Neural cell (in vitro differentiated cells): Measurements from ENCODE around the gene TSR1. TPM values are rescaled to one million over a fixed set of nuclear protein-coding genes. Genes with fewer than 3 reads are reported as not detected.
A peak's percentile ranks its signal among the peaks of the same experiment; 100 is the strongest.

Source experiments
- H2AFZ ChIP-seq: fragments of 200-600, 300-800 bp; sonication (generic), shearing (Covaris generic); 2 replicates; pipeline ENCODE4 v1.6.0; 2014; ENCODE audit warnings: low read depth, mild to moderate bottlenecking, antibody characterized with exemption, low read length, moderate library complexity
- H3F3A ChIP-seq: fragments of 200-600 bp; shearing (Covaris generic); 2 replicates; pipeline ENCODE4 v1.6.1; 2016; ENCODE audit warnings: mild to moderate bottlenecking, moderate library complexity, mixed read lengths, antibody characterized with exemption, low read length; ENCODE audit not compliant: insufficient read depth, poor library complexity, severe bottlenecking
- H3K27ac ChIP-seq: fragments of 200-600, 300-800 bp; sonication (generic), shearing (Covaris generic); 2 replicates; pipeline ENCODE4 v1.5.1; 2014; ENCODE audit warnings: mild to moderate bottlenecking, low read length, moderate library complexity
- H3K27me3 ChIP-seq: fragments of 300-800, 200-600 bp; sonication (generic), shearing (Covaris generic); 2 replicates; pipeline ENCODE4 v1.6.0; 2014; ENCODE audit warnings: mild to moderate bottlenecking, low read depth, low read length, moderate library complexity; ENCODE audit not compliant: insufficient read depth
- H3K36me3 ChIP-seq: fragments of 300-800, 200-600 bp; sonication (generic), shearing (Covaris generic); 2 replicates; pipeline ENCODE4 v1.5.1; 2014; ENCODE audit warnings: mild to moderate bottlenecking, antibody characterized with exemption, low read length, moderate library complexity; ENCODE audit not compliant: insufficient read depth
- H3K4me2 ChIP-seq: fragments of 300-800, 200-600 bp; sonication (generic), shearing (Covaris generic); 2 replicates; pipeline ENCODE4 v1.6.0; 2014; ENCODE audit warnings: mild to moderate bottlenecking, low read length
- H3K4me3 ChIP-seq: fragments of 300-800, 200-600 bp; sonication (generic), shearing (Covaris generic); 2 replicates; pipeline ENCODE4 v1.5.1; 2014; ENCODE audit warnings: mild to moderate bottlenecking, low read length, moderate library complexity
- H3K79me2 ChIP-seq: fragments of 200-600 bp; shearing (Covaris generic); replicated peaks from 2 replicates; pipeline ENCODE4 v1.6.0; 2014; ENCODE audit warnings: mild to moderate bottlenecking, low read length, moderate library complexity; ENCODE audit not compliant: insufficient read depth
- H3K9ac ChIP-seq: fragments of 300-800, 200-600 bp; sonication (generic), shearing (Covaris generic); 2 replicates; pipeline ENCODE4 v1.6.1; 2016; ENCODE audit warnings: mild to moderate bottlenecking, low read length, mixed read lengths
- H3K9me2 ChIP-seq: fragments of 200-600 bp; shearing (Covaris generic); 2 replicates; pipeline ENCODE4 v1.6.1; 2016; ENCODE audit warnings: mild to moderate bottlenecking, low read length, mixed read lengths; ENCODE audit not compliant: insufficient read depth
- H3K9me3 ChIP-seq: fragments of 200-600, 300-800 bp; sonication (generic), shearing (Covaris generic); 2 replicates; pipeline ENCODE4 v1.6.1; 2016; ENCODE audit warnings: mild to moderate bottlenecking, mixed run types, low read length, moderate library complexity, mixed read lengths
- H4K20me1 ChIP-seq: fragments of 200-600 bp; shearing (Covaris generic); 2 replicates; pipeline ENCODE4 v1.6.1; 2016; ENCODE audit warnings: mild to moderate bottlenecking, mixed run types; ENCODE audit not compliant: insufficient read depth
- CTCF ChIP-seq: fragments of 450-650 bp; IDR thresholded peaks from 2 replicates; pipeline ENCODE4 v1.5.1; 2014; ENCODE audit warnings: antibody characterized with exemption, mild to moderate bottlenecking, moderate library complexity; ENCODE audit not compliant: poor library complexity, severe bottlenecking
- EP300 ChIP-seq: fragments of 450-650 bp; conservative IDR thresholded peaks from 2 replicates; pipeline ENCODE4 v1.6.1; 2014; ENCODE audit warnings: antibody characterized with exemption, mild to moderate bottlenecking, moderate library complexity; ENCODE audit not compliant: poor library complexity, severe bottlenecking
- EZH2 ChIP-seq: fragments of 200-600, 300-800 bp; shearing (Covaris generic), sonication (generic); IDR thresholded peaks from 2 replicates; pipeline ENCODE4 v1.6.1; 2014; ENCODE audit warnings: antibody characterized with exemption, low read length, borderline replicate concordance, mild to moderate bottlenecking; ENCODE audit not compliant: insufficient read depth, poor library complexity, severe bottlenecking
- MXI1 ChIP-seq: fragments of 450-650 bp; conservative IDR thresholded peaks from 2 replicates; pipeline ENCODE4 v1.6.1; 2014; ENCODE audit warnings: antibody characterized with exemption, mild to moderate bottlenecking; ENCODE audit not compliant: poor library complexity, severe bottlenecking
- POLR2AphosphoS5 ChIP-seq: IDR thresholded peaks from 2 replicates; pipeline ENCODE4 v1.6.1; 2012
- RAD21 ChIP-seq: fragments of 450-650 bp; conservative IDR thresholded peaks from 2 replicates; pipeline ENCODE4 v1.6.1; 2014; ENCODE audit warnings: antibody characterized with exemption, mild to moderate bottlenecking, moderate library complexity
- REST ChIP-seq: IDR thresholded peaks from 2 replicates; pipeline ENCODE4 v1.6.1; 2012; ENCODE audit warnings: borderline replicate concordance
- SMC3 ChIP-seq: fragments of 450-650 bp; conservative IDR thresholded peaks from 2 replicates; pipeline ENCODE4 v1.6.1; 2014; ENCODE audit warnings: antibody characterized with exemption, mild to moderate bottlenecking, moderate library complexity; ENCODE audit not compliant: poor library complexity
- TAF1 ChIP-seq: IDR thresholded peaks from 2 replicates; pipeline ENCODE4 v1.6.1; 2012; ENCODE audit warnings: low read depth
- polyA plus RNA-seq: library from polyadenylated mRNA; depleted of rRNA; stranded (reverse); fragments of >200 nt; gene quantifications from 2 replicates; pipeline ENCODE4 v1.2.3, GENCODE V29; 2014

Gene TSR1
- polyA plus RNA-seq, 1 donor from 2014 or later = 31.8 TPM

GRCh38 chr17:2302778-2303203, 33.5 kb downstream of the TSR1 start:
- H3K79me2 ChIP-seq = peaks cover 44% of the 10 kb centered on the region
- H3K27ac ChIP-seq = peak overlapping the region; percentile 84
- H3K9ac ChIP-seq = peak overlapping the region; percentile 87
- H3K27me3 ChIP-seq = no peaks in the 10 kb centered on the region
- no peaks in the 10 kb centered on the region for H3K9me3 ChIP-seq
- TF ChIP-seq CTCF (no peak), TAF1 (no peak), EP300 (no peak), MXI1 (no peak), REST (no peak), EZH2 (no peak), POLR2AphosphoS5 (no peak), SMC3 (no peak), RAD21 (no peak)
- H3K9me2 ChIP-seq = no peaks in the 10 kb centered on the region
- no peaks in the 10 kb centered on the region for H4K20me1 ChIP-seq
- H3K4me3 ChIP-seq = peak overlapping the region; percentile 98
- peaks cover 8% of the 10 kb centered on the region for H3K36me3 ChIP-seq
- H2AFZ ChIP-seq = peak overlapping the region; percentile 40
- no peaks in the 10 kb centered on the region for H3F3A ChIP-seq
- H3K4me2 ChIP-seq = peak overlapping the region; percentile 56

- peaks cover 49% of the 10 kb centered on the region for H3K79me2 ChIP-seq
- peaks cover 8% of the 10 kb centered on the region for H3K36me3 ChIP-seq
- H2AFZ ChIP-seq = no peak overlapping the region
These were observed 36.5 kb downstream of the TSR1 start for GRCh38 chr17:2299756-2300155.

More at GRCh38 chr17:2299756-2300155, 36.5 kb downstream of the TSR1 start:
- H3K9me2 ChIP-seq = no peaks in the 10 kb centered on the region
- no peaks in the 10 kb centered on the region for H3K27me3 ChIP-seq
- no peak overlapping the region for H3K27ac ChIP-seq
- H3F3A ChIP-seq = no peaks in the 10 kb centered on the region
- H3K9ac ChIP-seq = no peak overlapping the region
- TF ChIP-seq EP300 (no peak), MXI1 (no peak), EZH2 (no peak), CTCF (no peak), REST (no peak), SMC3 (no peak), RAD21 (no peak), TAF1 (no peak), POLR2AphosphoS5 (no peak)
- no peak overlapping the region for H3K4me2 ChIP-seq
- H3K4me3 ChIP-seq = no peak overlapping the region
- no peaks in the 10 kb centered on the region for H4K20me1 ChIP-seq
- no peaks in the 10 kb centered on the region for H3K9me3 ChIP-seq
